Measurements from ENCODE around the gene ZBTB9. TPM values are rescaled to one million over a fixed set of nuclear protein-coding genes. Genes with fewer than 3 reads are reported as not detected.

The ZBTB9 gene
- total and polyA plus RNA-seq, 2 donors, result 5.0 to 7.8 TPM

- Histone ChIP-seq H3K36me3 (ENCODE audit: insufficient read depth) (peaks cover 8% of the 10 kb centered on the region), H3K4me3 (ENCODE audit: low read depth, low read length) (no peak overlapping the region), H3K4me1 (ENCODE audit: insufficient read depth) (no peaks in the 10 kb centered on the region), H3K27ac (ENCODE audit: low read depth) (no peak overlapping the region)
- WGBS, result 14% methylated on average over 16 of the region's 17 CpGs
- DNase-seq (ENCODE audit: extremely low spot score), result no peak
Measured at GRCh38 chr6:33433544-33434191, 20.7 kb upstream of the ZBTB9 start.

DNA sequence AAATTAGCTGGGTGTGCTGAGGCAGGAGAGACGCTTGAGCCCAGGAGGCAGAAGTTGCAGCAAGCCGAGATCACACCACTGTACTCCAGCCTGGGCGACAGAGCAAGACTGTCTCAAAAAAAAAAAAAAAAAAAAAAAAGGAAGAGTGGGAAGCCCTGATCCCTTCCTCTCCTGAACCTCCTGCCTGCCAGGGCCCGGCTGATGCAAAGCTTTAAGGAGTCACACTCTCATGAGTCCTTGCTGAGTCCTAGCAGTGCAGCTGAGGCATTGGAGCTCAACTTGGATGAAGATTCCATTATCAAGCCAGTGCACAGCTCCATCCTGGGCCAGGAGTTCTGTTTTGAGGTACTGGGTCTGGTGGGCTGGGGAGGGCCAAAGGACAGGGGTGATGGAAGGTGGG, 19.4 kb upstream of the ZBTB9 start:
- DNase-seq (ENCODE audit: extremely low spot score), result no peak
- Histone ChIP-seq H3K4me3 (ENCODE audit: low read depth, low read length) (no peak overlapping the region), H3K4me1 (ENCODE audit: insufficient read depth) (no peaks in the 10 kb centered on the region), H3K36me3 (ENCODE audit: insufficient read depth) (peaks cover 8% of the 10 kb centered on the region), H3K27ac (ENCODE audit: low read depth) (no peak overlapping the region)
- 77% methylated on average over 4 of the region's 4 CpGs for WGBS

GRCh38 chr6:33437666-33438065, 16.7 kb upstream of the ZBTB9 start:
- H3K4me1 ChIP-seq (ENCODE audit: insufficient read depth), result no peaks in the 10 kb centered on the region
- WGBS, result 94% methylated on average over 18 of the region's 18 CpGs
- peaks cover 8% of the 10 kb centered on the region for H3K36me3 ChIP-seq (ENCODE audit: insufficient read depth)
- DNase-seq (ENCODE audit: extremely low spot score), result no peak
- no peak overlapping the region for H3K4me3 ChIP-seq (ENCODE audit: low read depth, low read length)
- no peak overlapping the region for H3K27ac ChIP-seq (ENCODE audit: low read depth)

- no peak for DNase-seq (ENCODE audit: extremely low spot score)
- Histone ChIP-seq H3K4me3 (ENCODE audit: low read depth, low read length) (no peak overlapping the region), H3K27ac (ENCODE audit: low read depth) (no peak overlapping the region), H3K36me3 (ENCODE audit: insufficient read depth) (peaks cover 8% of the 10 kb centered on the region), H3K4me1 (ENCODE audit: insufficient read depth) (no peaks in the 10 kb centered on the region)
- 91% methylated on average over 3 of the region's 3 CpGs for WGBS
Measured at GRCh38 chr6:33438978-33439594, 15.3 kb upstream of the ZBTB9 start.

DNA sequence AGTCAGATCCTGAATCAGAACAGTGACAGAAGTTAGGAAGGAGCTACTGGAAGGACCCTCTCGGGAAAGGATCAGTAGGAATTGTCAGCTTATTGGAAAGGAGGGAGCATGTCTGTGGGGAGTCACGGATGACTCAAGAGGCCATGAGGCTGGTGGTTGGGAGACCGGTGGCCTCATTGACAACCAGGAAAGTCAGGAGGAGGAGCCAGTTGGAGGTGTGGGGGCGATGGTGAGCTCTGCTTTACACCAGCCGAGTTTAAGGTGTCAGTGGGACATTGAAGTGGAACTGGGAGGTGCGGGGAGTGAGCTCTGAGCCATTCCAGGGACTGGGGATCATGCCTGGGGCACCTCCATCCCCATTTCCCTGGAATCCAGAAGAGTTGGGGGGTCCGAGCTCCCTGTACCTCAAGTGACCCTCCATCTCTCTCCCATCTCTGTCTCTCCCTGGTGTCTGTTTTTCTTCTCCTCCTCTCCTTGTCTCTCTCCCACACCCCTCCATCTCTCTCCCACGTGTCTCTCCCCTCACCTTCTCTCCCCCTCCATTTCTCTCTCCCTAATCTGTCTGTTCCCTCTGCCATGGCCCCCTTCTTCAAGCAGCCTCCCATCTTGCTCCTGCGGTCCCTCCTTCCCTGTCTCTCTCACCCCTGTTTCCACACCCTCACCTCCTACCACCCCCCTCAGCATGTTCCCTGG, 14.3 kb upstream of the ZBTB9 start:
- no peak overlapping the region for H3K4me3 ChIP-seq (ENCODE audit: low read depth, low read length)
- peaks cover 8% of the 10 kb centered on the region for H3K36me3 ChIP-seq (ENCODE audit: insufficient read depth)
- H3K27ac ChIP-seq (ENCODE audit: low read depth), result no peak overlapping the region
- DNase-seq (ENCODE audit: extremely low spot score), result no peak
- no peaks in the 10 kb centered on the region for H3K4me1 ChIP-seq (ENCODE audit: insufficient read depth)
- WGBS, result 75% methylated on average over 9 of the region's 9 CpGs

DNA sequence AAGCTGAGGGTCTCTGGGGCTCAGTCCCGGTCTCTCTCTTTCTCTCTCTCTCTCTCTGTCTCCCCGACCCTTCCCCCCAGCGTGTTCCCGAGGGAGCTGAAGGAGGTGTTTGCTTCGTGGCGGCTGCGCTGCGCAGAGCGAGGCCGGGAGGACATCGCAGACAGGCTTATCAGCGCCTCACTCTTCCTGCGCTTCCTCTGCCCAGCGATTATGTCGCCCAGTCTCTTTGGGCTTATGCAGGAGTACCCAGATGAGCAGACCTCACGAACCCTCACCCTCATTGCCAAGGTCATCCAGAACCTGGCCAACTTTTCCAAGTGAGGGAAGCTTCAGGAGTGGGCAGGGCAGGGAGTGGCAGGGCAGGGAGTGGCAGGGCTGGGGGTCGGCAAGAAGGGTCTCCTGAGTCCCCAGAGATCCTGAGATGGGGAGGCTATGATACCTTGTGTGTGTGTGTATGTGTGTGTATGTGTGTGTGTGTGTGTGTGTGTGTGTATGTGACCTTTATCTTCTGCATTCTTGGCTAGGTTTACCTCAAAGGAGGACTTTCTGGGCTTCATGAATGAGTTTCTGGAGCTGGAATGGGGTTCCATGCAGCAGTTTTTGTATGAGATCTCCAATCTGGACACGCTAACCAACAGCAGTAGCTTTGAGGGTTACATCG, 13.6 kb upstream of the ZBTB9 start:
- Histone ChIP-seq H3K36me3 (ENCODE audit: insufficient read depth) (peaks cover 7% of the 10 kb centered on the region), H3K4me1 (ENCODE audit: insufficient read depth) (no peaks in the 10 kb centered on the region), H3K27ac (ENCODE audit: low read depth) (no peak overlapping the region), H3K4me3 (ENCODE audit: low read depth, low read length) (no peak overlapping the region)
- 85% methylated on average over 19 of the region's 19 CpGs for WGBS
- no peak for DNase-seq (ENCODE audit: extremely low spot score)

GRCh38 chr6:33441457-33441856, 12.9 kb upstream of the ZBTB9 start:
- Histone ChIP-seq H3K4me1 (ENCODE audit: insufficient read depth) (no peaks in the 10 kb centered on the region), H3K4me3 (ENCODE audit: low read depth, low read length) (no peak overlapping the region), H3K27ac (ENCODE audit: low read depth) (no peak overlapping the region), H3K36me3 (ENCODE audit: insufficient read depth) (peaks cover 4% of the 10 kb centered on the region)
- 95% methylated on average over 9 of the region's 9 CpGs for WGBS
- no peak for DNase-seq (ENCODE audit: extremely low spot score)

- peaks cover 4% of the 10 kb centered on the region for H3K36me3 ChIP-seq (ENCODE audit: insufficient read depth)
- H3K4me3 ChIP-seq (ENCODE audit: low read depth, low read length), result no peak overlapping the region
- 89% methylated on average over 8 of the region's 8 CpGs for WGBS
Measured at GRCh38 chr6:33442283-33442682, 12.1 kb upstream of the ZBTB9 start.

GRCh38 chr6:33443025-33443424, 11.4 kb upstream of the ZBTB9 start:
- H3K27ac ChIP-seq (ENCODE audit: low read depth), result no peak overlapping the region
- no peaks in the 10 kb centered on the region for H3K36me3 ChIP-seq (ENCODE audit: insufficient read depth)
- no peak overlapping the region for H3K4me3 ChIP-seq (ENCODE audit: low read depth, low read length)
- 93% methylated on average over 17 of the region's 17 CpGs for WGBS
- DNase-seq (ENCODE audit: extremely low spot score), result no peak
- no peaks in the 10 kb centered on the region for H3K4me1 ChIP-seq (ENCODE audit: insufficient read depth)

More at GRCh38 chr6:33442283-33442682, 12.1 kb upstream of the ZBTB9 start:
- no peaks in the 10 kb centered on the region for H3K4me1 ChIP-seq (ENCODE audit: insufficient read depth)
- no peak overlapping the region for H3K27ac ChIP-seq (ENCODE audit: low read depth)
- no peak for DNase-seq (ENCODE audit: extremely low spot score)

- no peak overlapping the region for H3K4me3 ChIP-seq (ENCODE audit: low read depth, low read length)
- no peaks in the 10 kb centered on the region for H3K36me3 ChIP-seq (ENCODE audit: insufficient read depth)
- no peaks in the 10 kb centered on the region for H3K4me1 ChIP-seq (ENCODE audit: insufficient read depth)
- no peak for DNase-seq (ENCODE audit: extremely low spot score)
- WGBS, result 87% methylated on average over 18 of the region's 18 CpGs
- H3K27ac ChIP-seq (ENCODE audit: low read depth), result no peak overlapping the region
Measured at GRCh38 chr6:33443619-33444504, 10.5 kb upstream of the ZBTB9 start.

DNA sequence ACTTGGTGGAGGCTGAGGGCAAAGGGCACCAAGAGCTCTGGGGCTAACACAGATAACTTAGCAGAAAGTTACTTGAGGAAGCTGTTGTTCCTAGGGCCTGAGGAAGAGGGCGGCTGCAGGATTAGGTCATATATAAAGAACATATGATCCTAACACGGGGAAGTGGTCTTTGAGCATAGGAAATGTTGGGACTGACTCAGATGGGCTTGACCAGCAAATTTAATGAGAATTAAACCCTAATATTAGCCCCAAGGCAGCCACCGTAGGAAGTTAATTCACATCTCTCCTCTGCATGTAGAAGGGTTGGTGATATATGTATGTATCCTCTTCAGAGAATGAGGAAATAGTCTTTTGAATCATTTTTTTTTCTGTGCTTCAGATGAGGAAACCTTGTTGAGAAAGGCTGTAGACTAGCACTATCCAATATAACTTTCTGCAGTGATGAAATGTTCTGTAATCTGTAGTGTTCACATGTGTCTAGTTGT, 9.2 kb upstream of the ZBTB9 start:
- Histone ChIP-seq H3K27ac (ENCODE audit: low read depth) (no peak overlapping the region), H3K4me1 (ENCODE audit: insufficient read depth) (no peaks in the 10 kb centered on the region), H3K36me3 (ENCODE audit: insufficient read depth) (no peaks in the 10 kb centered on the region), H3K4me3 (ENCODE audit: low read depth, low read length) (no peak overlapping the region)
- WGBS, result 84% methylated on average over 3 of the region's 3 CpGs
- DNase-seq (ENCODE audit: extremely low spot score), result no peak

DNA sequence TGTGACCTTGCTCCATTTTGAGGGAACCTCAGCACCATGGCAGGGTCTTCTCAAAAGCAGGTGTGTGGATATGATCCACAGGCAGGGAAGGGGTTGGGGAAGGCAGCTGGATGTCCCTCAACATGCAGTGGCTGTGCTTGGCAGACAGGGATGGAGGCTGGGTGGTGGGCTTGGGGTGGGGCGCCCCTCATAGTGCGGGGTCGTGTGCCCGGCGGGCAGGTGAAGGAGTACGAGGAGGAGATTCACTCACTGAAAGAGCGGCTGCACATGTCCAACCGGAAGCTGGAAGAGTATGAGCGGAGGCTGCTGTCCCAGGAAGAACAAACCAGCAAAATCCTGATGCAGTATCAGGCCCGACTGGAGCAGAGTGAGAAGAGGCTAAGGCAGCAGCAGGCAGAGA, 8.0 kb upstream of the ZBTB9 start:
- no peak overlapping the region for H3K27ac ChIP-seq (ENCODE audit: low read depth)
- no peaks in the 10 kb centered on the region for H3K36me3 ChIP-seq (ENCODE audit: insufficient read depth)
- H3K4me3 ChIP-seq (ENCODE audit: low read depth, low read length), result no peak overlapping the region
- H3K4me1 ChIP-seq (ENCODE audit: insufficient read depth), result no peaks in the 10 kb centered on the region
- 92% methylated on average over 10 of the region's 10 CpGs for WGBS
- DNase-seq (ENCODE audit: extremely low spot score), result no peak

GRCh38 chr6:33450434-33450833, 3.9 kb upstream of the ZBTB9 start:
- H3K36me3 ChIP-seq (ENCODE audit: insufficient read depth), result no peaks in the 10 kb centered on the region
- H3K4me3 ChIP-seq (ENCODE audit: low read depth, low read length), result no peak overlapping the region
- H3K4me1 ChIP-seq (ENCODE audit: insufficient read depth), result no peaks in the 10 kb centered on the region
- WGBS, result 70% methylated on average over 3 of the region's 3 CpGs
- no peak for DNase-seq (ENCODE audit: extremely low spot score)
- H3K27ac ChIP-seq (ENCODE audit: low read depth), result no peak overlapping the region
